ENCODE results near the gene ARHGEF17.

ARHGEF17 gene

GRCh38 chr11:73274722-73275380, 33.2 kb upstream of the ARHGEF17 start:
- peaks cover 48% of the 10 kb centered on the region for H3K27me3 ChIP-seq (ENCODE audit: control insufficient read depth, low read length)
- no peaks in the 10 kb centered on the region for H3K79me2 ChIP-seq (ENCODE audit: control insufficient read depth, low read length)
- H3K4me3 ChIP-seq (ENCODE audit: low read length), result no peak overlapping the region
- H3K27ac ChIP-seq (ENCODE audit: low read depth, low read length), result no peak overlapping the region
- no peaks in the 10 kb centered on the region for H3K36me3 ChIP-seq (ENCODE audit: control insufficient read depth, low read length)
- H3F3A ChIP-seq (ENCODE audit: control insufficient read depth, insufficient read depth), result no peaks in the 10 kb centered on the region
- H4K20me1 ChIP-seq (ENCODE audit: control insufficient read depth, insufficient read depth, low read depth, low read length), result no peaks in the 10 kb centered on the region; the same call in 1 of the 2 replicates
- H3K9me3 ChIP-seq (ENCODE audit: control insufficient read depth, insufficient read depth, low read length), result no peaks in the 10 kb centered on the region
- no peaks in the 10 kb centered on the region for H3K9me2 ChIP-seq (replicated peaks; ENCODE audit: control insufficient read depth, low read length)
- peaks cover 4% of the 10 kb centered on the region; the same call in 1 of the 2 replicates for H3K4me1 ChIP-seq (ENCODE audit: control insufficient read depth, low read length)
- TF ChIP-seq EZH2phosphoT487 (IDR thresholded peaks at IDR 0.05; ENCODE audit: borderline replicate concordance, low read length), result no peak
- TF ChIP-seq, protein P1, sequence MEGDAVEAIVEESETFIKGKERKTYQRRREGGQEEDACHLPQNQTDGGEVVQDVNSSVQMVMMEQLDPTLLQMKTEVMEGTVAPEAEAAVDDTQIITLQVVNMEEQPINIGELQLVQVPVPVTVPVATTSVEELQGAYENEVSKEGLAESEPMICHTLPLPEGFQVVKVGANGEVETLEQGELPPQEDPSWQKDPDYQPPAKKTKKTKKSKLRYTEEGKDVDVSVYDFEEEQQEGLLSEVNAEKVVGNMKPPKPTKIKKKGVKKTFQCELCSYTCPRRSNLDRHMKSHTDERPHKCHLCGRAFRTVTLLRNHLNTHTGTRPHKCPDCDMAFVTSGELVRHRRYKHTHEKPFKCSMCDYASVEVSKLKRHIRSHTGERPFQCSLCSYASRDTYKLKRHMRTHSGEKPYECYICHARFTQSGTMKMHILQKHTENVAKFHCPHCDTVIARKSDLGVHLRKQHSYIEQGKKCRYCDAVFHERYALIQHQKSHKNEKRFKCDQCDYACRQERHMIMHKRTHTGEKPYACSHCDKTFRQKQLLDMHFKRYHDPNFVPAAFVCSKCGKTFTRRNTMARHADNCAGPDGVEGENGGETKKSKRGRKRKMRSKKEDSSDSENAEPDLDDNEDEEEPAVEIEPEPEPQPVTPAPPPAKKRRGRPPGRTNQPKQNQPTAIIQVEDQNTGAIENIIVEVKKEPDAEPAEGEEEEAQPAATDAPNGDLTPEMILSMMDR (IDR thresholded peaks at IDR 0.05; ENCODE audit: low read depth, low read length, poor library complexity, severe bottlenecking), result no peak
- H3K4me2 ChIP-seq (ENCODE audit: low read length), result no peak overlapping the region

- Histone ChIP-seq H3K27ac (ENCODE audit: low read depth, low read length) (no peak overlapping the region), H3K79me2 (ENCODE audit: control insufficient read depth, low read length) (no peaks in the 10 kb centered on the region), H3K9me3 (ENCODE audit: control insufficient read depth, insufficient read depth, low read length) (no peaks in the 10 kb centered on the region)
Observed at GRCh38 chr11:73275381-73275750, 32.7 kb upstream of the ARHGEF17 start.

DNA sequence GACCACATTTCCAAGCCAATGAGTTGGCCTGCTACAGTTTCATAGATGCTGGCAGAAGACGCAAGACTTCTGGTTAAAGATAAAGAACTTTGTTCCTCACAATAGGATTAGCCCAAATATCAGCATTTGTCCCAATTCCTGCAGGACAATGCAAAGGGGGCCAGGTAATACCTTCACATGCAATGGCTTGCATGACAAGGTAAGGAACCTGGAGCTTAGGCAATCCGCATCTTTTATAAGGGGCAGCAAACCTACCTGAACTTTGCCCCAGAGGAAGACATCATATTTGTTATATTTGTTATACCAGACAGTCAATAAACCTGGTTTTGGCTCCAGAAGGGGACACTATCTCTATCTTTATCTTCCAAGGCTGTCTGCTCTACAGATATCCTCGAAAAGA, 30.6 kb upstream of the ARHGEF17 start:
- Histone ChIP-seq H3K4me3 (ENCODE audit: low read length) (no peak overlapping the region), H3K27me3 (ENCODE audit: control insufficient read depth, low read length) (peaks cover 28% of the 10 kb centered on the region), H3F3A (ENCODE audit: control insufficient read depth, insufficient read depth) (no peaks in the 10 kb centered on the region), H3K79me2 (ENCODE audit: control insufficient read depth, low read length) (no peaks in the 10 kb centered on the region), H3K27ac (ENCODE audit: low read depth, low read length) (no peak overlapping the region), H3K9me2 (replicated peaks; ENCODE audit: control insufficient read depth, low read length) (no peaks in the 10 kb centered on the region), H3K4me2 (ENCODE audit: low read length) (no peak overlapping the region), H3K36me3 (ENCODE audit: control insufficient read depth, low read length) (no peaks in the 10 kb centered on the region), H3K4me1 (ENCODE audit: control insufficient read depth, low read length) (peaks cover 8% of the 10 kb centered on the region), H3K9me3 (ENCODE audit: control insufficient read depth, insufficient read depth, low read length) (no peaks in the 10 kb centered on the region), H4K20me1 (ENCODE audit: control insufficient read depth, insufficient read depth, low read depth, low read length) (no peaks in the 10 kb centered on the region)
- TF ChIP-seq, protein P1 (IDR thresholded peaks at IDR 0.05; ENCODE audit: low read depth, low read length, poor library complexity, severe bottlenecking), result no peak

More at GRCh38 chr11:73275381-73275750, 32.7 kb upstream of the ARHGEF17 start:
- Histone ChIP-seq H4K20me1 (ENCODE audit: control insufficient read depth, insufficient read depth, low read depth, low read length) (no peaks in the 10 kb centered on the region; the same call in 1 of the 2 replicates), H3K36me3 (ENCODE audit: control insufficient read depth, low read length) (no peaks in the 10 kb centered on the region), H3K4me1 (ENCODE audit: control insufficient read depth, low read length) (peaks cover 3% of the 10 kb centered on the region; the same call in 1 of the 2 replicates), H3F3A (ENCODE audit: control insufficient read depth, insufficient read depth) (no peaks in the 10 kb centered on the region), H3K4me2 (ENCODE audit: low read length) (no peak overlapping the region), H3K9me2 (replicated peaks; ENCODE audit: control insufficient read depth, low read length) (no peaks in the 10 kb centered on the region), H3K27me3 (ENCODE audit: control insufficient read depth, low read length) (peaks cover 46% of the 10 kb centered on the region), H3K4me3 (ENCODE audit: low read length) (no peak overlapping the region)
- TF ChIP-seq EZH2phosphoT487 (IDR thresholded peaks at IDR 0.05; ENCODE audit: borderline replicate concordance, low read length), result no peak
- TF ChIP-seq, protein P1 (IDR thresholded peaks at IDR 0.05; ENCODE audit: low read depth, low read length, poor library complexity, severe bottlenecking), result no peak
